Lung (tissue), 12 donors: ENCODE results near the gene ADAMTS16. TPM values are rescaled to one million over a fixed set of nuclear protein-coding genes. Genes with fewer than 3 reads are reported as not detected.

Experiments
- ATAC-seq: fragments of 200-7000 bp; cut with Tn5 transposase; one replicate; pipeline ENCODE4 v1.9.1; 2020; ENCODE audit warnings: moderate number of reproducible peaks; ENCODE audit not compliant: insufficient read depth, low FRiP score
- DNase-seq, 3 donors: peaks; one replicate each; pipeline ENCODE4 v3.0.0-alpha.2; 2013 to 2017
- H3K27ac ChIP-seq, 2 donors: one replicate each; pipeline ENCODE4 v1.5.1; 2013; ENCODE audit warnings: mild to moderate bottlenecking in 2 of 2, moderate library complexity in 2 of 2, control low read depth in 1 of 2, inconsistent platforms in 1 of 2, low read depth in 1 of 2, low read length in 1 of 2
- H3K27me3 ChIP-seq, 3 donors: one replicate each; pipeline ENCODE4 v1.5.1; 2013; ENCODE audit warnings: low read length in 2 of 3; ENCODE audit not compliant: control insufficient read depth in 3 of 3, insufficient read depth in 3 of 3
- H3K36me3 ChIP-seq, 4 donors: one replicate each; pipeline ENCODE4 v1.5.1; 2013; ENCODE audit warnings: low read length in 4 of 4, mild to moderate bottlenecking in 1 of 4, moderate library complexity in 1 of 4; ENCODE audit not compliant: control insufficient read depth in 4 of 4, insufficient read depth in 4 of 4
- H3K4me1 ChIP-seq, 5 donors: one replicate each; pipeline ENCODE4 v1.5.1; 2013; ENCODE audit warnings: low read length in 5 of 5, mild to moderate bottlenecking in 2 of 5, moderate library complexity in 1 of 5; ENCODE audit not compliant: control insufficient read depth in 5 of 5, insufficient read depth in 5 of 5
- H3K4me3 ChIP-seq: one replicate; pipeline ENCODE4 v1.5.1; 2013; ENCODE audit warnings: mild to moderate bottlenecking, control low read depth, moderate library complexity
- H3K9ac ChIP-seq, 2 donors: one replicate each; pipeline ENCODE4 v1.5.1; 2013; ENCODE audit warnings: low read length in 2 of 2, control low read depth in 1 of 2; ENCODE audit not compliant: insufficient read depth in 1 of 2
- H3K9me3 ChIP-seq, 4 donors: one replicate each; pipeline ENCODE4 v1.5.1; 2013; ENCODE audit warnings: low read length in 3 of 4, mild to moderate bottlenecking in 1 of 4, moderate library complexity in 1 of 4; ENCODE audit not compliant: control insufficient read depth in 4 of 4, insufficient read depth in 3 of 4
- WGBS, 2 donors: extraction: QIAGEN DNeasy Blood & Tissue Kit; methylation state at CpG; one replicate each; pipeline ENCODE4 v1.1.7; 2013; 5-methylcytosine and 5-hydroxymethylcytosine counted together
- polyA plus RNA-seq, 2 donors: library from polyadenylated mRNA; stranded (reverse); fragments of 200-250 nt; gene quantifications; one replicate each; pipeline ENCODE4 v1.2.1, GENCODE V29; 2013
- total RNA-seq, 2 donors: library from RNA; depleted of rRNA in 1 of 2; stranded (reverse); fragments of >200 nt in 1 of 2; gene quantifications; one replicate each; pipeline ENCODE4 v1.2.1, GENCODE V29; 2014 to 2021
- TF ChIP-seq, protein P1 (sequence below): IDR thresholded peaks from 2 replicates; pipeline ENCODE4 v1.5.1; 2012; ENCODE audit warnings: mild to moderate bottlenecking; ENCODE audit errors: control extremely low read depth, extremely low read depth
- donor health status: control.
- donor health status: control.
- donor health status: Bipolar disorder and iron deficiency.
- donor health status: healthy.
- donor health status: DM: yes; HTN: yes; CAD: no.

ADAMTS16 gene
- total and polyA plus RNA-seq, 4 donors = 0.09 to 0.97 TPM; not detected in 2

DNA sequence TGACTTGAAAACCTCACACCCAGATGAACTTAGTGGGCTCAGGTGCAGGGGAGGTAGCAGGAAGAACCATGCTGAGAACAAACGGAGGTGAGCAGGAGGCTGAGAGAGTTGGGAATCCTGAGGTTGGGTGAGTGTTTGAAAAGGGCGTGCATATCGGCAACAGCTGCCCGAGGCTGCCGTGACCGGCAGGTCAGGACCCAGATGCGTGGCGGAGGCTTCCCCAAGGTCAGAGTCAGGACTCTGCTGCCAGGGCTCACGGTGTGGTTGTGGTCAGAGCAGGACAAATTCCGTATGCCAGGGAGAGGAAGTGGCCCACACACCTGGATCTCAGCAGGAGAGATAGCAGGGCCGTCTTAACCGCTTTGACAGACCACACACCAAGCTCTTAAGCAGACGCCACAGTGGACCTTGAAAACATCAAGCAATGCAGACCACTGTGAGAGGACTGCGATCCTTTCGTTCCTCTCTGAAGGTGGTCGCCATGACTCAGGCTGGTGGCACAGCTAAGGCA, 43.1 kb downstream of the ADAMTS16 start:
- Histone ChIP-seq H3K9me3 (peaks cover 0 to 3% (median 0%) of the 10 kb centered on the region in 4 donors), H3K27me3 (no peaks in the 10 kb centered on the region), H3K4me1 (peaks cover 0 to 12% (median 0%) of the 10 kb centered on the region in 5 donors), H3K27ac (no peak overlapping the region), H3K9ac (no peak overlapping the region), H3K36me3 (no peaks in the 10 kb centered on the region), H3K4me3 (no peak overlapping the region)
- 15 to 35% methylated on average over 16 of the region's 16 CpGs for WGBS, 2 donors
- ATAC-seq (peak; percentile 19), DNase-seq (peak in 1 of 3 donors; percentile 6)
- TF ChIP-seq, protein P1, sequence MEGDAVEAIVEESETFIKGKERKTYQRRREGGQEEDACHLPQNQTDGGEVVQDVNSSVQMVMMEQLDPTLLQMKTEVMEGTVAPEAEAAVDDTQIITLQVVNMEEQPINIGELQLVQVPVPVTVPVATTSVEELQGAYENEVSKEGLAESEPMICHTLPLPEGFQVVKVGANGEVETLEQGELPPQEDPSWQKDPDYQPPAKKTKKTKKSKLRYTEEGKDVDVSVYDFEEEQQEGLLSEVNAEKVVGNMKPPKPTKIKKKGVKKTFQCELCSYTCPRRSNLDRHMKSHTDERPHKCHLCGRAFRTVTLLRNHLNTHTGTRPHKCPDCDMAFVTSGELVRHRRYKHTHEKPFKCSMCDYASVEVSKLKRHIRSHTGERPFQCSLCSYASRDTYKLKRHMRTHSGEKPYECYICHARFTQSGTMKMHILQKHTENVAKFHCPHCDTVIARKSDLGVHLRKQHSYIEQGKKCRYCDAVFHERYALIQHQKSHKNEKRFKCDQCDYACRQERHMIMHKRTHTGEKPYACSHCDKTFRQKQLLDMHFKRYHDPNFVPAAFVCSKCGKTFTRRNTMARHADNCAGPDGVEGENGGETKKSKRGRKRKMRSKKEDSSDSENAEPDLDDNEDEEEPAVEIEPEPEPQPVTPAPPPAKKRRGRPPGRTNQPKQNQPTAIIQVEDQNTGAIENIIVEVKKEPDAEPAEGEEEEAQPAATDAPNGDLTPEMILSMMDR = no peak

GRCh38 chr5:5183933-5184332, 43.8 kb downstream of the ADAMTS16 start:
- peak in 2 of 3 donors; percentile 12 to 15 for DNase-seq
- TF ChIP-seq, protein P1 = no peak
- Histone ChIP-seq H3K9ac (no peak overlapping the region), H3K9me3 (peaks cover 0 to 3% (median 0%) of the 10 kb centered on the region in 4 donors), H3K36me3 (no peaks in the 10 kb centered on the region), H3K27ac (no peak overlapping the region), H3K27me3 (no peaks in the 10 kb centered on the region), H3K4me1 (peaks cover 0 to 12% (median 0%) of the 10 kb centered on the region in 5 donors), H3K4me3 (no peak overlapping the region)
- ATAC-seq = no peak
- 75 to 77% methylated on average over 10 of the region's 10 CpGs for WGBS, 2 donors

DNA sequence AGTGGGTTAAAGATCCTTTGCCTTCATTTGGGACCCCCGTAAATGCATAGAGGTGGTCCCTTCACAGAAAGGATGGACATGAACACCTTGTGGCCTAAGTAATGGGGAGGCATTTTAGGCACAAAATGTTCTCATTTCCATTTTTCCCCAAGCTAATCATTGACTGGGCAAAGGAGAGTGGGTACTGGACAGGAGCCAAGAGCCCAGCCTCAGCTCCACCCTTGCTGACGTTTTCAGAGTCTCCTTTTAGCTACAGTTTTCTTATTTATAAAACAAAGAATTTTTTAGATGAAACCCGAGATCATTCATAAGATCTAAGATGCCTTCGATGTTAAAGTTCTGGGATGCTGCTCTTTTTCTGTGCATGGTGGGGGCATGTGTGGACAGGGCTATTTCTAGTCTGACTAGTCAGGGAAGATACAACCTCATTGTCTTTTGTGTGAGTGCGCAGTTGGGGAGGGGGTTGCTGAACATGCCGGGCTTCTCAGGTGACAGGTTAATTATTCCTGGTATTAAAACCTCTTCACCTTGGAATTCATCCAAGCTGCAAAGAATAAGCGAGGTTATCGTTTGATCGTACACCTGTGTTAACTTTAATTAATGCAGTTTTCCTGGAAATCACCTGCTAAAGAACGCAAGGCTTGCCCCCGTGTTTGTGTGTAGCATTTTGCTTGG, 48.4 kb downstream of the ADAMTS16 start:
- peaks cover 0 to 7% (median 0%) of the 10 kb centered on the region in 5 donors for H3K4me1 ChIP-seq
- no peak overlapping the region for H3K4me3 ChIP-seq
- H3K9me3 ChIP-seq = peaks cover 0 to 1% (median 0%) of the 10 kb centered on the region in 4 donors
- ATAC-seq (no peak), DNase-seq (peak; percentile 57 to 64 (median 60))
- TF ChIP-seq, protein P1 = no peak
- no peaks in the 10 kb centered on the region for H3K27me3 ChIP-seq
- 50 to 69% methylated on average over 11 of the region's 11 CpGs for WGBS, 2 donors
- H3K9ac ChIP-seq = no peak overlapping the region
- no peaks in the 10 kb centered on the region for H3K36me3 ChIP-seq
- no peak overlapping the region for H3K27ac ChIP-seq
